Measurements from ENCODE around the gene SNRNP25. TPM values are rescaled to one million over a fixed set of nuclear protein-coding genes. Genes with fewer than 3 reads are reported as not detected.

Gene SNRNP25
- total and polyA plus RNA-seq, 2 donors (not counting 1 experiment from before 2014, with no cell fraction given) = 25.5 to 32.8 TPM

DNA sequence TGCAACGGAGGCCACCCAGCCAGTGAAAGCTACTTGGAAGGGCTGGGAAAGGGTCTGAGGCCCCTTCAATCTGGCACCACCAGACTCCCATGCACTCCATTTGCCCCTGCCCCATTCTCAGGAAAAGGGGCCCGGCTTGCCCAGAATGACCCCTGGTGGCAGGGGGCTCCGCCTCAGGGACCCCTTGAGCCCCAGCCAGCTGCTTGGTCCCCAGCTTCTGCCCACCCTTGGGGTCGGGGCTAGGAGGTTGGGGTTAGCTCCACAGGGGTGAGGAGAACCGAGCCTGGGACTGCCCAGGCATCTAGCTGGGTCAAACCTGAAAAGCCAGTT lies 17.5 kb downstream of the SNRNP25 start:
- H3K36me3 ChIP-seq (replicated peaks in 1 of 2; ENCODE audit: control extremely low read depth in 1 of 2, control insufficient read depth in 1 of 2, extremely low read depth in 1 of 2, insufficient read depth in 2 of 2, low read length in 1 of 2) = no peaks in the 10 kb centered on the region
- Mint-ChIP-seq H3K4me1 (peaks cover 7% of the 10 kb centered on the region), H3K27ac (no peak overlapping the region), H3K9me3 (ENCODE audit: insufficient read depth) (no peaks in the 10 kb centered on the region), H3K27me3 (peaks cover 23% of the 10 kb centered on the region), H3K4me3 (peak overlapping the region; percentile 53)
- ATAC-seq (ENCODE audit: low read depth) (no peak), DNase-seq (no peak)
- no peak overlapping the region for H3K4me2 ChIP-seq (replicated peaks; ENCODE audit: low read depth, low read length, poor library complexity, severe bottlenecking)
- H4K20me1 ChIP-seq (ENCODE audit: control insufficient read depth, insufficient read depth, low read length, poor library complexity, severe bottlenecking) = no peaks in the 10 kb centered on the region
- no peak overlapping the region for H3K9ac ChIP-seq (ENCODE audit: low read length)
- peaks cover 12 to 16% of the 10 kb centered on the region in 2 donors for H3K4me1 ChIP-seq (ENCODE audit: control insufficient read depth in 2 of 2, insufficient read depth in 2 of 2, low read length in 2 of 2)
- intact Hi-C loops (cut with micrococcal nuclease) = no loop called here
- 84% methylated on average over 5 of the region's 5 CpGs for WGBS (ENCODE audit: insufficient coverage)
- TF ChIP-seq EZH2 (IDR thresholded peaks at IDR 0.05; ENCODE audit: borderline replicate concordance, insufficient read depth, low read depth, low read length, poor library complexity, severe bottlenecking) = no peak
- TF ChIP-seq, protein P1, sequence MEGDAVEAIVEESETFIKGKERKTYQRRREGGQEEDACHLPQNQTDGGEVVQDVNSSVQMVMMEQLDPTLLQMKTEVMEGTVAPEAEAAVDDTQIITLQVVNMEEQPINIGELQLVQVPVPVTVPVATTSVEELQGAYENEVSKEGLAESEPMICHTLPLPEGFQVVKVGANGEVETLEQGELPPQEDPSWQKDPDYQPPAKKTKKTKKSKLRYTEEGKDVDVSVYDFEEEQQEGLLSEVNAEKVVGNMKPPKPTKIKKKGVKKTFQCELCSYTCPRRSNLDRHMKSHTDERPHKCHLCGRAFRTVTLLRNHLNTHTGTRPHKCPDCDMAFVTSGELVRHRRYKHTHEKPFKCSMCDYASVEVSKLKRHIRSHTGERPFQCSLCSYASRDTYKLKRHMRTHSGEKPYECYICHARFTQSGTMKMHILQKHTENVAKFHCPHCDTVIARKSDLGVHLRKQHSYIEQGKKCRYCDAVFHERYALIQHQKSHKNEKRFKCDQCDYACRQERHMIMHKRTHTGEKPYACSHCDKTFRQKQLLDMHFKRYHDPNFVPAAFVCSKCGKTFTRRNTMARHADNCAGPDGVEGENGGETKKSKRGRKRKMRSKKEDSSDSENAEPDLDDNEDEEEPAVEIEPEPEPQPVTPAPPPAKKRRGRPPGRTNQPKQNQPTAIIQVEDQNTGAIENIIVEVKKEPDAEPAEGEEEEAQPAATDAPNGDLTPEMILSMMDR (IDR thresholded peaks at IDR 0.05) = no peak
- no peak overlapping the region for H3K4me3 ChIP-seq (ENCODE audit: control extremely low read depth in 1 of 5, extremely low read depth in 1 of 5, insufficient read depth in 1 of 5, low read depth in 2 of 5, low read length in 4 of 5)
- CTCF ChIA-PET = interaction anchor here (1.2 to 14.6 kb wide), 2 partner anchors 26 to 36 kb away, joined by 5 to 401 read pairs; no protein-coding TSS in a partner anchor
- no peak overlapping the region for H3K27ac ChIP-seq (ENCODE audit: low read length in 2 of 2)
- no peak overlapping the region for H2AFZ ChIP-seq (ENCODE audit: insufficient read depth, low read depth, low read length, poor library complexity, severe bottlenecking)
- no peaks in the 10 kb centered on the region for H3K9me3 ChIP-seq (ENCODE audit: control extremely low read depth in 1 of 3, control insufficient read depth in 2 of 3, insufficient read depth in 1 of 3, low read length in 2 of 3)
- no peaks in the 10 kb centered on the region for H3K79me2 ChIP-seq (ENCODE audit: control insufficient read depth, insufficient read depth, low read length)
- POLR2A ChIA-PET = no interaction called here
- H3K27me3 ChIP-seq (replicated peaks in 1 of 4; ENCODE audit: control extremely low read depth in 1 of 4, control insufficient read depth in 3 of 4, insufficient read depth in 4 of 4, low read length in 3 of 4) = peaks cover 0 to 50% (median 21%) of the 10 kb centered on the region in 4 experiments

DNA sequence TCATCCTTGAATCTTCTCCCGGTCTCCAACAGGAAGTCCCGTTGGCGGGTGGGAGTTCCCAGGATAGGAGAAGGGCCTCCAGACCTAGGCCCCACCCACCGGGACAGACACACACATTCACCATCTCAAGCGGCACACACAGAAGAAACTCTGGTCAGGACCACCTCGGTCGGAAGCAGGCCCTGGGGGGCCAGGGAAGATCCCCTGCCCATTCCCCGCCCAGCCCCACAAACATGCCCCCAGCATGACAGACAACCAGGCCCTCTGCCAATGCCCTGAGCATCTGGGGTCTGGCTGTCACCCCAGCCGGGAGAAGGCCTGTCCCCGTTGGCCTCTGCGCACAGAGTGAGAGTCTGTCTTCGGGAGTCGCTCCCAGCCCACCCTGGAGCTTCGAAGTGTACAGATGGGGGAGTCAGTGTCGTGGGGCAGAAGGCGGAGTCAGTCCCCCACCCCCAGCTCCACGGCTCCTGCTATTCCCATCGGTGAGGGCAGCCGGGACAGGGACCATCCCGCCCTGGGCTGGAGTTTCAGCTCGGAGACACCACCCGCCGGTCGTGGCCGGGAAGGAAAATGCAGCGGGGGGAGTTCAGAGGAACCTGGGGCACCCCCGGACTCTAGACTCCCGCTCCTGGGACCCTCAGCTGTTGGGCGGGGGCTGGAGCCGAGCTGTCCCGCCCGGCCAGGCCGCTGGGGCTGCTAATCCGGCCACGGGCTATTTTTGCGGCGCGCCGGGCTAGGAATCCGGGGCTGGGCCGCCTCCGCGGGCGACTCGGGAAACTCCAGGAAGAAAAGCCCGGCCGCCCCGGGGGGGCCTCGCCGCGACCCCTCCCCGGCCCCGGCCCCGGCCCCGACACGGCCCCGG lies 18.1 kb downstream of the SNRNP25 start:
- WGBS (ENCODE audit: insufficient coverage) = 20% methylated on average over 52 of the region's 57 CpGs
- no peak overlapping the region for H2AFZ ChIP-seq (ENCODE audit: insufficient read depth, low read depth, low read length, poor library complexity, severe bottlenecking)
- Mint-ChIP-seq H3K27me3 (peaks cover 23% of the 10 kb centered on the region), H3K9me3 (ENCODE audit: insufficient read depth) (no peaks in the 10 kb centered on the region), H3K27ac (no peak overlapping the region), H3K4me3 (peak overlapping the region; percentile 53), H3K4me1 (peaks cover 12% of the 10 kb centered on the region)
- no peak overlapping the region for H3K27ac ChIP-seq (ENCODE audit: low read length in 2 of 2)
- peaks cover 0 to 44% (median 19%) of the 10 kb centered on the region in 4 experiments for H3K27me3 ChIP-seq (replicated peaks in 1 of 4; ENCODE audit: control extremely low read depth in 1 of 4, control insufficient read depth in 3 of 4, insufficient read depth in 4 of 4, low read length in 3 of 4)
- no peak for DNase-seq
- H4K20me1 ChIP-seq (ENCODE audit: control insufficient read depth, insufficient read depth, low read length, poor library complexity, severe bottlenecking) = no peaks in the 10 kb centered on the region
- TF ChIP-seq, protein P1 (IDR thresholded peaks at IDR 0.05) = no peak
- TF ChIP-seq EZH2 (IDR thresholded peaks at IDR 0.05; ENCODE audit: borderline replicate concordance, insufficient read depth, low read depth, low read length, poor library complexity, severe bottlenecking) = no peak
- H3K4me1 ChIP-seq (ENCODE audit: control insufficient read depth in 2 of 2, insufficient read depth in 2 of 2, low read length in 2 of 2) = peaks cover 17 to 22% of the 10 kb centered on the region in 2 donors
- H3K79me2 ChIP-seq (ENCODE audit: control insufficient read depth, insufficient read depth, low read length) = peaks cover under 1% of the 10 kb centered on the region
- no peaks in the 10 kb centered on the region for H3K9me3 ChIP-seq (ENCODE audit: control extremely low read depth in 1 of 3, control insufficient read depth in 2 of 3, insufficient read depth in 1 of 3, low read length in 2 of 3)
- ChIA-PET CTCF (interaction anchor here (1.2 to 14.6 kb wide), 3 partner anchors 13 to 35 kb away, joined by 4 to 401 read pairs (median 5); no protein-coding TSS in a partner anchor), POLR2A (interaction anchor here (1.2 kb wide), 1 partner anchor 26 kb away, joined by 3 read pairs; no protein-coding TSS in a partner anchor)
- H3K4me3 ChIP-seq (ENCODE audit: control extremely low read depth in 1 of 5, extremely low read depth in 1 of 5, insufficient read depth in 1 of 5, low read depth in 2 of 5, low read length in 4 of 5) = no peak overlapping the region
- no peaks in the 10 kb centered on the region for H3K36me3 ChIP-seq (replicated peaks in 1 of 2; ENCODE audit: control extremely low read depth in 1 of 2, control insufficient read depth in 1 of 2, extremely low read depth in 1 of 2, insufficient read depth in 2 of 2, low read length in 1 of 2)
- peak overlapping the region; percentile 67 for H3K4me2 ChIP-seq (replicated peaks; ENCODE audit: low read depth, low read length, poor library complexity, severe bottlenecking)
- no peak overlapping the region for H3K9ac ChIP-seq (ENCODE audit: low read length)
- no peak for ATAC-seq (ENCODE audit: low read depth)
- intact Hi-C loops (cut with micrococcal nuclease) = no loop called here

All from B cell (primary cell).